BLaER1 treated with 17β-estradiol and CSF1 and Interleukin-3, amounts not matched to agents 10 nM and 100 nM (cell line): ENCODE data around the gene MEI1.
A peak's percentile ranks its signal among the peaks of the same experiment; 100 is the strongest.

Experiments used
- H3K27ac ChIP-seq, 11 experiments: shearing (Covaris generic); formaldehyde crosslinking; 2 replicates each; pipeline ENCODE4 v1.8.1; 2022
- H3K27me3 ChIP-seq, 11 experiments: shearing (Covaris generic); formaldehyde crosslinking; 2 replicates each; pipeline ENCODE4 v1.8.1; 2022
- H3K36me3 ChIP-seq, 11 experiments: shearing (Covaris generic); formaldehyde crosslinking; 2 replicates each; pipeline ENCODE4 v1.8.1; 2022
- H3K4me1 ChIP-seq, 10 experiments: shearing (Covaris generic); formaldehyde crosslinking; 2 replicates each; pipeline ENCODE4 v1.8.1; 2022
- H3K4me2 ChIP-seq, 11 experiments: shearing (Covaris generic); formaldehyde crosslinking; 2 replicates each; pipeline ENCODE4 v1.8.1; 2022
- H3K4me3 ChIP-seq, 10 experiments: shearing (Covaris generic); formaldehyde crosslinking; 2 replicates each; pipeline ENCODE4 v1.8.1; 2022
- H3K9ac ChIP-seq, 11 experiments: shearing (Covaris generic); formaldehyde crosslinking; 2 replicates each; pipeline ENCODE4 v1.8.1; 2022
- H3K9me3 ChIP-seq, 11 experiments: shearing (Covaris generic); formaldehyde crosslinking; replicated peaks in 1 of 11; 2 replicates each; pipeline ENCODE4 v1.8.1; 2022
- H4K20me1 ChIP-seq, 11 experiments: shearing (Covaris generic); formaldehyde crosslinking; 2 replicates each; pipeline ENCODE4 v1.8.1; 2022
- Cebpa-rat ChIP-seq, 11 experiments: shearing (Covaris generic); IDR thresholded peaks; 2 replicates each; pipeline ENCODE4 v1.8.1; 2022

MEI1 gene

DNA sequence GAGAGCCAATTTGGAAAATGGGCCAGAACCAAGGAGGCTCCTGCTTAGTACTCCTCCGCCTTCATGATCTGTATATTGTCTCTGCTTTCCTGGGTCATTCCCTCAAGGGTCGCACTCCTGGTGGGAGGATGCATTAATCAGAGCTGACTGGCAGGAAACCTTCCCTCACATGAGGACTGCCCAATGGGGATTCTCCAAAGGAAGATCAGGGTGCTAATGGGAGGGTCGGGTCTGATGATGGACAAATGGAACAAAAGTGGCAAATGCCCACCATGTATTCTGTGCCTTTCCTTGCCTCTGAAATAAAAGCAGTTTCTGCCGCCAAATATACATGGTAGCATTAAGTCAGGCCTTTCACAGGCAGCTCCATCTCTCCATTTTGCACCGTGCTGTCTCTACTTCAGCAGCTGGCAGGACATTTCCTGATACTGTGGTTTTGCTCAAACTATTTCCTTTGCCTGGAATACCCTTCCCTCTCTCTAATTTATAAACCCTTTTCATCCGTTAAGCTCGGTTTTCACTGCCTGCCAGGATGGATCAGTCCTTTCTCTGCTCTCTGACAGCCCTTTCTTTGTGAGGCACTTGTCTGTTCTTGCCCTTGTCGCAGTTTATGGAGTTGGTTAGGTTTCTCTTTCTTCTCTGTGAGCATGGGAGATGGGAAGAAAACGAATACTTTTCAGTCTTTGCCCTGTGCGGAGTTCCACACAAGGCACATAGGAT lies 147.1 kb downstream of the MEI1 start:
- Histone ChIP-seq H3K27ac (peak overlapping the region in 5 of 11 experiments; percentile 2 to 68 (median 18); a peak in 4 of 22 replicates), H3K9ac (peak overlapping the region in 2 of 11 experiments; percentile 19 to 28; a peak in 2 of 22 replicates), H3K4me1 (peaks cover 43 to 69% (median 52%) of the 10 kb centered on the region in 10 experiments), H3K4me3 (no peak overlapping the region), H3K36me3 (peaks cover 16 to 85% (median 35%) of the 10 kb centered on the region in 11 experiments; a peak in 21 of 22 replicates), H4K20me1 (peaks cover 62 to 100% (median 98%) of the 10 kb centered on the region in 11 experiments; a peak in 21 of 22 replicates), H3K27me3 (no peaks in the 10 kb centered on the region), H3K9me3 (no peaks in the 10 kb centered on the region), H3K4me2 (peak overlapping the region; percentile 17 to 66 (median 36); a peak in 21 of 22 replicates)
- TF ChIP-seq Cebpa-rat (IDR thresholded peaks at IDR 0.05): no peak

DNA sequence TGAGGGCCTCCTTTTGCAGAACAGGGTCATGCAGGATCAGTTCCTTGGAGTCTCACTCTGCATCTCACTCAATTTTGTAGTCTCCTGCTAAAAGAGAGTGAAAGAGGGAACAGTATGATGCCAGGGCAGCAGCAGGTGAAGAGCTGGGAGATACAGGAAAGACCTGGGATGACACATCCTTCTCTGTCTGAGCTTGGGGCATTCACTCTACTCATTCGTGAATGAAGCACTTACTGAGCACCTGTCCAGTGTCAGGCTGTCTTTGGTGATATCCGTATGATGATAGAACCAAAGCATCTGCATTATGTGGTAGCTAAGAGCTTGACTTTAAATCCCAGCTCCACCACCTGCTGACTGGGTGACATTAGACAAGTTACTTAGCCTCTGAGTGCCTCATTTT lies 148.0 kb downstream of the MEI1 start:
- H3K9me3 ChIP-seq: no peaks in the 10 kb centered on the region
- peaks cover 13 to 82% (median 29%) of the 10 kb centered on the region in 11 experiments; a peak in 21 of 22 replicates for H3K36me3 ChIP-seq
- peak overlapping the region in 3 of 11 experiments; percentile 1 to 68 (median 15); a peak in 2 of 22 replicates for H3K27ac ChIP-seq
- no peak overlapping the region for H3K4me3 ChIP-seq
- H3K9ac ChIP-seq: no peak overlapping the region
- H3K27me3 ChIP-seq: no peaks in the 10 kb centered on the region
- H3K4me2 ChIP-seq: peak overlapping the region in 6 of 11 experiments; percentile 9 to 66 (median 48); a peak in 5 of 22 replicates
- peaks cover 43 to 69% (median 52%) of the 10 kb centered on the region in 10 experiments for H3K4me1 ChIP-seq
- peaks cover 59 to 100% (median 96%) of the 10 kb centered on the region in 11 experiments; a peak in 21 of 22 replicates for H4K20me1 ChIP-seq
- no peak for TF ChIP-seq Cebpa-rat (IDR thresholded peaks at IDR 0.05)

GRCh38 chr22:41848468-41848867 lies 149.2 kb downstream of the MEI1 start:
- peak overlapping the region in 10 of 11 experiments; percentile 3 to 71 (median 52); a peak in 15 of 22 replicates for H3K4me2 ChIP-seq
- peaks cover 1 to 80% (median 25%) of the 10 kb centered on the region in 11 experiments; a peak in 18 of 22 replicates for H3K36me3 ChIP-seq
- TF ChIP-seq Cebpa-rat (IDR thresholded peaks at IDR 0.05): peak in 6 of 11 experiments; percentile 33 to 74 (median 38); a peak in 6 of 22 replicates
- H3K9ac ChIP-seq: peak overlapping the region in 2 of 11 experiments; percentile 35 to 44; a peak in 3 of 22 replicates
- no peak overlapping the region for H3K4me3 ChIP-seq
- no peaks in the 10 kb centered on the region for H3K9me3 ChIP-seq
- H3K27me3 ChIP-seq: no peaks in the 10 kb centered on the region
- peaks cover 47 to 100% (median 96%) of the 10 kb centered on the region in 11 experiments; a peak in 21 of 22 replicates for H4K20me1 ChIP-seq
- H3K4me1 ChIP-seq: peaks cover 43 to 61% (median 50%) of the 10 kb centered on the region in 10 experiments
- H3K27ac ChIP-seq: peak overlapping the region in 7 of 11 experiments; percentile 3 to 68 (median 29); a peak in 9 of 22 replicates
